K562 (cell line): Measurements from ENCODE around the gene GALR3. TPM values are rescaled to one million over a fixed set of nuclear protein-coding genes. Genes with fewer than 3 reads are reported as not detected.

Experiments used
- ATAC-seq: fragments of 200-7000 bp; cut with Tn5 transposase; 3 replicates; pipeline ENCODE4 v1.9.1; 2020; ENCODE audit warnings: moderate library complexity
- BruUV-seq: library from RNA; stranded (reverse); fragments of 400-500 nt; replicated peaks from 2 replicates; lab custom pipeline; 2021; lab: Mats Ljungman, UMichigan
- CTCF ChIA-PET: fragments of 300-600 bp; formaldehyde crosslinking; extraction: SDS; loops from one replicate; lab custom pipeline; 2021; ENCODE audit warnings: low intra/inter-chr PET ratio; lab: Yijun Ruan, JAX
- POLR2A ChIA-PET: fragments of 300-600, 350-650 bp; sonication (Branson Sonifier 250); formaldehyde crosslinking; extraction: SDS; loops from one replicate; lab custom pipeline; 2021; ENCODE audit warnings: antibody characterized with exemption, inconsistent platforms; lab: Yijun Ruan, JAX
- DNase-seq, 4 experiments: peaks; one replicate each; pipeline versions ENCODE4 v3.0.0 to v3.0.0-alpha.2; 2011 to 2018; ENCODE audit warnings: low spot score in 3 of 4, mixed read lengths in 3 of 4; ENCODE audit errors: extremely low read depth in 1 of 4
- FAIRE-seq: peaks from 2 replicates; lab custom pipeline; 2011; peaks lifted over from hg19 to GRCh38; lab: Jason Lieb, UNC
- H2AFZ ChIP-seq: 2 replicates; pipeline ENCODE4 v1.6.0; 2011; ENCODE audit warnings: low read depth, low read length, control low read depth, inconsistent platforms
- H3K27ac ChIP-seq: fragments of 200-600 bp; 3 replicates; pipeline ENCODE4 v1.8.0; 2011; ENCODE audit warnings: low read depth, mild to moderate bottlenecking, control low read depth, inconsistent platforms, low read length, moderate library complexity, mixed read lengths; ENCODE audit errors: extremely low read depth
- H3K27me3 ChIP-seq, 2 experiments: fragments of 300-600 bp in 1 of 2; 2 replicates in 1 of 2; 3 replicates in 1 of 2; pipeline versions ENCODE4 v1.6.0 to v1.8.0; 2011; ENCODE audit warnings: inconsistent platforms in 2 of 2, low read length in 2 of 2, mild to moderate bottlenecking in 1 of 2, mixed read lengths in 1 of 2, moderate library complexity in 1 of 2; ENCODE audit not compliant: control insufficient read depth in 2 of 2, insufficient read depth in 2 of 2
- H3K36me3 ChIP-seq: fragments of 300-600 bp; 3 replicates; pipeline ENCODE4 v1.8.0; 2011; ENCODE audit warnings: mild to moderate bottlenecking, low read length, inconsistent platforms; ENCODE audit not compliant: control insufficient read depth, insufficient read depth
- H3K4me1 ChIP-seq, 2 experiments: fragments of 200-600 bp in 1 of 2; replicated peaks in 1 of 2; 2 replicates in 1 of 2; 3 replicates in 1 of 2; pipeline versions ENCODE4 v1.5.1 to v1.8.0; 2011; ENCODE audit warnings: inconsistent platforms in 2 of 2, low read length in 2 of 2, mild to moderate bottlenecking in 1 of 2, mixed read lengths in 1 of 2, moderate library complexity in 1 of 2; ENCODE audit not compliant: control insufficient read depth in 2 of 2, insufficient read depth in 2 of 2
- H3K4me2 ChIP-seq: 2 replicates; pipeline ENCODE4 v1.6.1; 2011; ENCODE audit warnings: low read length, control low read depth, inconsistent platforms, mixed read lengths; ENCODE audit not compliant: insufficient read depth
- H3K4me3 ChIP-seq: fragments of 200-600 bp; sonication (generic), shearing (Covaris generic); 2 replicates; pipeline ENCODE4 v1.5.1; 2016; ENCODE audit warnings: control low read depth, inconsistent platforms
- H3K79me2 ChIP-seq: fragments of 200-600 bp; 3 replicates; pipeline ENCODE4 v1.8.0; 2011; ENCODE audit warnings: low read length, inconsistent platforms; ENCODE audit not compliant: control insufficient read depth, insufficient read depth
- H3K9ac ChIP-seq, 2 experiments: 2 replicates each; pipeline versions ENCODE4 v1.6.0 to v1.6.1; 2011; ENCODE audit warnings: low read depth in 2 of 2, low read length in 2 of 2, control low read depth in 1 of 2, inconsistent platforms in 1 of 2, mild to moderate bottlenecking in 1 of 2, mixed read lengths in 1 of 2; ENCODE audit not compliant: insufficient read depth in 1 of 2
- H3K9me1 ChIP-seq: one replicate; pipeline ENCODE4 v1.6.0; 2011; ENCODE audit warnings: inconsistent platforms, mild to moderate bottlenecking, low read length, moderate library complexity; ENCODE audit not compliant: control insufficient read depth, insufficient read depth
- H3K9me3 ChIP-seq: replicated peaks from 2 replicates; pipeline ENCODE4 v1.5.1; 2011; ENCODE audit warnings: low read depth, low read length, inconsistent platforms; ENCODE audit not compliant: control insufficient read depth, insufficient read depth
- H4K20me1 ChIP-seq: replicated peaks from 2 replicates; pipeline ENCODE4 v1.6.1; 2011; ENCODE audit warnings: low read length, inconsistent platforms, mixed read lengths; ENCODE audit not compliant: control insufficient read depth, insufficient read depth
- HDAC8 ChIP-seq: fragments of 450-650 bp; IDR thresholded peaks from 2 replicates; pipeline ENCODE4 v1.6.1; 2016; ENCODE audit warnings: mild to moderate bottlenecking, missing genetic modification characterization, moderate library complexity, missing compliant biosample characterization
- XRCC4 ChIP-seq: IDR thresholded peaks from one replicate; pipeline ENCODE4 v1.6.1; 2011; ENCODE audit not compliant: insufficient read depth, insufficient read length; ENCODE audit errors: extremely low read depth
- ZNF23 ChIP-seq: fragments of 250-450 bp; sonication (Bioruptor Pico); IDR thresholded peaks from 2 replicates; pipeline ENCODE4 v1.4.0; 2020; ENCODE audit warnings: mild to moderate bottlenecking
- ZNF584 ChIP-seq: fragments of 200-800 bp; sonication (Bioruptor generic); IDR thresholded peaks from 2 replicates; pipeline ENCODE4 v1.6.1; 2016; ENCODE audit warnings: low read depth, mild to moderate bottlenecking, missing genetic modification characterization, missing compliant biosample characterization
- WGBS: fragments of 100-300 bp; shearing (Covaris generic); methylation state at CpG from one replicate; pipeline ENCODE4 v1.1.6; 2016; ENCODE audit warnings: low coverage, mixed read lengths; ENCODE audit not compliant: insufficient coverage; ENCODE audit errors: missing lambda C conversion rate; 5-methylcytosine and 5-hydroxymethylcytosine counted together
- in situ Hi-C: fragments of 300-500 bp; cut with MboI; formaldehyde crosslinking; loops from 4 replicates; pipeline ENCODE4 v1.15.0; 2018; ENCODE audit warnings: inconsistent platforms, mixed read lengths
- intact Hi-C: fragments of 100-400 bp; cut with micrococcal nuclease; formaldehyde crosslinking; loops from 2 replicates; pipeline ENCODE4 v1.14.2; 2022
- polyA plus RNA-seq, 8 experiments: library from polyadenylated mRNA; depleted of rRNA in 4 of 8; stranded (reverse) in 5 of 8; unstranded in 3 of 8; fragments of >200 nt; fragmentation: Nextera tagmentation in 2 of 8; fragmentation: Illumina TruSeq in 1 of 8; extraction: Ambion mirVana in 2 of 8; extraction: Trizol in 1 of 8; gene quantifications; 2 replicates each; pipeline versions ENCODE4 v1.2.1 to v1.2.3, GENCODE V29; 2011 to 2014; ENCODE audit warnings: inconsistent platforms in 1 of 8, missing spikeins in 1 of 8
- total RNA-seq, 7 experiments: library from RNA; depleted of rRNA in 6 of 7; stranded (reverse); fragments of >200 nt in 6 of 7; fragmentation: Illumina TruSeq in 2 of 7; extraction: Trizol in 2 of 7; gene quantifications; 2 replicates each; pipeline versions ENCODE4 v1.2.1 to v1.2.3, GENCODE V29; 2011 to 2021; ENCODE audit warnings: low replicate concordance in 1 of 7
- TF ChIP-seq, protein P1 (sequence below): sonication (generic); formaldehyde crosslinking; IDR thresholded peaks from 2 replicates; pipeline ENCODE4 v1.8.0; 2022; ENCODE audit warnings: mild to moderate bottlenecking, missing genetic modification reagents
- TF ChIP-seq, protein P2 (sequence below): sonication (generic); formaldehyde crosslinking; IDR thresholded peaks from 2 replicates; pipeline ENCODE4 v1.9.0; 2022; ENCODE audit warnings: mild to moderate bottlenecking, missing genetic modification reagents
- TF ChIP-seq, protein P3 (sequence below): fragments of 250-450 bp; sonication (Bioruptor Pico); IDR thresholded peaks from 2 replicates; pipeline ENCODE4 v1.8.0; 2022; ENCODE audit warnings: moderate library complexity, mild to moderate bottlenecking, inconsistent platforms
- TF ChIP-seq, protein P4 (sequence below): IDR thresholded peaks from 2 replicates; pipeline ENCODE4 v1.6.1; 2016; ENCODE audit warnings: missing genetic modification characterization, missing compliant biosample characterization
- TF ChIP-seq, protein P5 (sequence below), 3 experiments: IDR thresholded peaks in 2 of 3; conservative IDR thresholded peaks in 1 of 3; 2 replicates each; pipeline ENCODE4 v1.5.1; 2011 to 2012; ENCODE audit warnings: low read length in 3 of 3, mild to moderate bottlenecking in 3 of 3, control low read depth in 2 of 3, improper control_type of control experiment in 1 of 3, inconsistent platforms in 1 of 3, low read depth in 1 of 3, mixed read lengths in 1 of 3, moderate library complexity in 1 of 3; ENCODE audit not compliant: insufficient read depth in 2 of 3

GALR3 gene
- total and polyA plus RNA-seq, 9 of the 15 experiments (the other 6 are each of a cell fraction or from before 2014, with no cell fraction given), result 0.13 TPM; not detected in 8

DNA sequence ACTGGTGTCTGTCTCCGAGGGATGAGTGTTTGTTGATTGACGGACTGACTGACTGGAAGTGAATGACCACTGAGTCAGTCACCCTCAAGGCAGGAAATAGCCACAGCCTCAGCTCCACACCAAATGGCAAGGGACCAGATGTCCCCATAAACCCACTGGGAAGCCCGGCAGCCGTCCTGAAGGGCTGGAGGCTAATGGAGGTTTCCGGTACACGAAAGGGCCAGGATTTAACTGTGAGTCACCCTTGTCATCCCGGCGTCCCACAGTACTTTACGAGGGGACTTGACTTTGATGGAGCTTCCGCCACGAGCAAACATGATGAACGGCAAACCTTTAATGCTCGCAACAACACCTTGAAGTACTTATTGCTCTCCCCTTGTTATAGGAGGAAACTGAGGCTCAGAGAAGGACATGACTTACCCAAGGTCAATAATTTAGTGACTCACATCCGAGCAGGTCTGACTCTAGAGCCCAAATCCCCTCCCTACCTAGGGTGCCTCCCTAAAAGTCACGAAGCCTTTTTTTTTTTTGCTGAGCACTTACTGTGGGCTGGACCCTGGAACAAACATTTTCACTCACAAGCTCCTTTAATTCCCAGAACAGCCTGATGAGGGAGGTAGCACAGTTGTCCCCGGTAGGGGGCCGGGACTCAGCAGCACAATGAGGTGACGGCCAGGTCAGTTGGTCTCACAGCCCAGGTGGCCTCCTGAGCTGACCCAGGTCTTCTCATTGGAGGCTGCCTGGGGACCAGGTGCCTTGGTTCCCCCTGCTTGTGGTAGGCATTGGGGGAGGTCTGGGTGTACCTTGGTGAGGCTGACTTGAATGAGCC is 40.6 kb upstream of the GALR3 start:
- no peaks in the 10 kb centered on the region for H3K36me3 ChIP-seq
- H3K9me3 ChIP-seq, result no peaks in the 10 kb centered on the region
- H3K9ac ChIP-seq, result peak overlapping the region in 1 of 2 experiments; percentile 60; a peak in 2 of 4 replicates
- no peak overlapping the region for H3K4me3 ChIP-seq
- peak overlapping the region; percentile 68 for H2AFZ ChIP-seq
- ATAC-seq (peak; percentile 88), DNase-seq (peak; percentile 50 to 62 (median 54)), FAIRE-seq (no peak)
- WGBS, result 47% methylated on average over 15 of the region's 18 CpGs
- H3K27ac ChIP-seq, result no peak overlapping the region
- H3K4me2 ChIP-seq, result peak overlapping the region; percentile 18; the same call in 1 of the 2 replicates
- BruUV-seq, result no TSS peak
- no peaks in the 10 kb centered on the region for H3K79me2 ChIP-seq
- POLR2A ChIA-PET, result interaction anchor here (0.6 to 1.8 kb wide), 9 partner anchors 9 to 1779 kb away, joined by 3 to 5 read pairs (median 4); partner anchors contain the start of gene LGALS1
- peaks cover 7 to 8% of the 10 kb centered on the region in 2 experiments; a peak in 4 of 5 replicates for H3K4me1 ChIP-seq
- intact Hi-C loops, result no loop called here
- H3K9me1 ChIP-seq, result no peaks in the 10 kb centered on the region
- in situ Hi-C loops, result no loop called here
- H3K27me3 ChIP-seq, result no peaks in the 10 kb centered on the region
- no peaks in the 10 kb centered on the region for H4K20me1 ChIP-seq
- CTCF ChIA-PET, result no interaction called here
- TF ChIP-seq, protein P1, sequence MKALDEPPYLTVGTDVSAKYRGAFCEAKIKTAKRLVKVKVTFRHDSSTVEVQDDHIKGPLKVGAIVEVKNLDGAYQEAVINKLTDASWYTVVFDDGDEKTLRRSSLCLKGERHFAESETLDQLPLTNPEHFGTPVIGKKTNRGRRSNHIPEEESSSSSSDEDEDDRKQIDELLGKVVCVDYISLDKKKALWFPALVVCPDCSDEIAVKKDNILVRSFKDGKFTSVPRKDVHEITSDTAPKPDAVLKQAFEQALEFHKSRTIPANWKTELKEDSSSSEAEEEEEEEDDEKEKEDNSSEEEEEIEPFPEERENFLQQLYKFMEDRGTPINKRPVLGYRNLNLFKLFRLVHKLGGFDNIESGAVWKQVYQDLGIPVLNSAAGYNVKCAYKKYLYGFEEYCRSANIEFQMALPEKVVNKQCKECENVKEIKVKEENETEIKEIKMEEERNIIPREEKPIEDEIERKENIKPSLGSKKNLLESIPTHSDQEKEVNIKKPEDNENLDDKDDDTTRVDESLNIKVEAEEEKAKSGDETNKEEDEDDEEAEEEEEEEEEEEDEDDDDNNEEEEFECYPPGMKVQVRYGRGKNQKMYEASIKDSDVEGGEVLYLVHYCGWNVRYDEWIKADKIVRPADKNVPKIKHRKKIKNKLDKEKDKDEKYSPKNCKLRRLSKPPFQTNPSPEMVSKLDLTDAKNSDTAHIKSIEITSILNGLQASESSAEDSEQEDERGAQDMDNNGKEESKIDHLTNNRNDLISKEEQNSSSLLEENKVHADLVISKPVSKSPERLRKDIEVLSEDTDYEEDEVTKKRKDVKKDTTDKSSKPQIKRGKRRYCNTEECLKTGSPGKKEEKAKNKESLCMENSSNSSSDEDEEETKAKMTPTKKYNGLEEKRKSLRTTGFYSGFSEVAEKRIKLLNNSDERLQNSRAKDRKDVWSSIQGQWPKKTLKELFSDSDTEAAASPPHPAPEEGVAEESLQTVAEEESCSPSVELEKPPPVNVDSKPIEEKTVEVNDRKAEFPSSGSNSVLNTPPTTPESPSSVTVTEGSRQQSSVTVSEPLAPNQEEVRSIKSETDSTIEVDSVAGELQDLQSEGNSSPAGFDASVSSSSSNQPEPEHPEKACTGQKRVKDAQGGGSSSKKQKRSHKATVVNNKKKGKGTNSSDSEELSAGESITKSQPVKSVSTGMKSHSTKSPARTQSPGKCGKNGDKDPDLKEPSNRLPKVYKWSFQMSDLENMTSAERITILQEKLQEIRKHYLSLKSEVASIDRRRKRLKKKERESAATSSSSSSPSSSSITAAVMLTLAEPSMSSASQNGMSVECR (CRISPR knock-in tag), result no peak
- no peak for TF ChIP-seq XRCC4
- TF ChIP-seq, protein P2, sequence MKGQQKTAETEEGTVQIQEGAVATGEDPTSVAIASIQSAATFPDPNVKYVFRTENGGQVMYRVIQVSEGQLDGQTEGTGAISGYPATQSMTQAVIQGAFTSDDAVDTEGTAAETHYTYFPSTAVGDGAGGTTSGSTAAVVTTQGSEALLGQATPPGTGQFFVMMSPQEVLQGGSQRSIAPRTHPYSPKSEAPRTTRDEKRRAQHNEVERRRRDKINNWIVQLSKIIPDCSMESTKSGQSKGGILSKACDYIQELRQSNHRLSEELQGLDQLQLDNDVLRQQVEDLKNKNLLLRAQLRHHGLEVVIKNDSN, result no peak
- TF ChIP-seq ZNF584 (CRISPR knock-in tag), result no peak
- no peak for TF ChIP-seq HDAC8
- TF ChIP-seq, protein P3, sequence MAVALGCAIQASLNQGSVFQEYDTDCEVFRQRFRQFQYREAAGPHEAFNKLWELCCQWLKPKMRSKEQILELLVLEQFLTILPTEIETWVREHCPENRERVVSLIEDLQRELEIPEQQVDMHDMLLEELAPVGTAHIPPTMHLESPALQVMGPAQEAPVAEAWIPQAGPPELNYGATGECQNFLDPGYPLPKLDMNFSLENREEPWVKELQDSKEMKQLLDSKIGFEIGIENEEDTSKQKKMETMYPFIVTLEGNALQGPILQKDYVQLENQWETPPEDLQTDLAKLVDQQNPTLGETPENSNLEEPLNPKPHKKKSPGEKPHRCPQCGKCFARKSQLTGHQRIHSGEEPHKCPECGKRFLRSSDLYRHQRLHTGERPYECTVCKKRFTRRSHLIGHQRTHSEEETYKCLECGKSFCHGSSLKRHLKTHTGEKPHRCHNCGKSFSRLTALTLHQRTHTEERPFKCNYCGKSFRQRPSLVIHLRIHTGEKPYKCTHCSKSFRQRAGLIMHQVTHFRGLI, result no peak
- no peak for TF ChIP-seq ZNF23 (CRISPR knock-in tag)
- TF ChIP-seq, protein P4, sequence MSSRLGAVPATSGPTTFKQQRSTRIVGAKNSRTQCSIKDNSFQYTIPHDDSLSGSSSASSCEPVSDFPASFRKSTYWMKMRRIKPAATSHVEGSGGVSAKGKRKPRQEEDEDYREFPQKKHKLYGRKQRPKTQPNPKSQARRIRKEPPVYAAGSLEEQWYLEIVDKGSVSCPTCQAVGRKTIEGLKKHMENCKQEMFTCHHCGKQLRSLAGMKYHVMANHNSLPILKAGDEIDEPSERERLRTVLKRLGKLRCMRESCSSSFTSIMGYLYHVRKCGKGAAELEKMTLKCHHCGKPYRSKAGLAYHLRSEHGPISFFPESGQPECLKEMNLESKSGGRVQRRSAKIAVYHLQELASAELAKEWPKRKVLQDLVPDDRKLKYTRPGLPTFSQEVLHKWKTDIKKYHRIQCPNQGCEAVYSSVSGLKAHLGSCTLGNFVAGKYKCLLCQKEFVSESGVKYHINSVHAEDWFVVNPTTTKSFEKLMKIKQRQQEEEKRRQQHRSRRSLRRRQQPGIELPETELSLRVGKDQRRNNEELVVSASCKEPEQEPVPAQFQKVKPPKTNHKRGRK (tag), result no peak
- TF ChIP-seq, protein P5, sequence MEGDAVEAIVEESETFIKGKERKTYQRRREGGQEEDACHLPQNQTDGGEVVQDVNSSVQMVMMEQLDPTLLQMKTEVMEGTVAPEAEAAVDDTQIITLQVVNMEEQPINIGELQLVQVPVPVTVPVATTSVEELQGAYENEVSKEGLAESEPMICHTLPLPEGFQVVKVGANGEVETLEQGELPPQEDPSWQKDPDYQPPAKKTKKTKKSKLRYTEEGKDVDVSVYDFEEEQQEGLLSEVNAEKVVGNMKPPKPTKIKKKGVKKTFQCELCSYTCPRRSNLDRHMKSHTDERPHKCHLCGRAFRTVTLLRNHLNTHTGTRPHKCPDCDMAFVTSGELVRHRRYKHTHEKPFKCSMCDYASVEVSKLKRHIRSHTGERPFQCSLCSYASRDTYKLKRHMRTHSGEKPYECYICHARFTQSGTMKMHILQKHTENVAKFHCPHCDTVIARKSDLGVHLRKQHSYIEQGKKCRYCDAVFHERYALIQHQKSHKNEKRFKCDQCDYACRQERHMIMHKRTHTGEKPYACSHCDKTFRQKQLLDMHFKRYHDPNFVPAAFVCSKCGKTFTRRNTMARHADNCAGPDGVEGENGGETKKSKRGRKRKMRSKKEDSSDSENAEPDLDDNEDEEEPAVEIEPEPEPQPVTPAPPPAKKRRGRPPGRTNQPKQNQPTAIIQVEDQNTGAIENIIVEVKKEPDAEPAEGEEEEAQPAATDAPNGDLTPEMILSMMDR (IDR thresholded peaks at IDR 0.05 in 2 of 3, conservative IDR thresholded peaks at IDR 0.05 in 1 of 3; ENCODE audit: insufficient read depth in 2 of 3, low read depth in 1 of 3, low read length in 3 of 3), result peak; percentile 45 to 72 (median 52); a peak in 5 of 6 replicates
